ENCODE results near the gene ZNF680. TPM values are rescaled to one million over a fixed set of nuclear protein-coding genes. Genes with fewer than 3 reads are reported as not detected.
"Not testable (repeated sequence)": the region's sequence is repeated elsewhere in the genome, so short reads cannot be mapped to it uniquely, and the experiment has no call there.

Gene ZNF680
- polyA plus RNA-seq, 1 donor = 9.5 TPM

DNA sequence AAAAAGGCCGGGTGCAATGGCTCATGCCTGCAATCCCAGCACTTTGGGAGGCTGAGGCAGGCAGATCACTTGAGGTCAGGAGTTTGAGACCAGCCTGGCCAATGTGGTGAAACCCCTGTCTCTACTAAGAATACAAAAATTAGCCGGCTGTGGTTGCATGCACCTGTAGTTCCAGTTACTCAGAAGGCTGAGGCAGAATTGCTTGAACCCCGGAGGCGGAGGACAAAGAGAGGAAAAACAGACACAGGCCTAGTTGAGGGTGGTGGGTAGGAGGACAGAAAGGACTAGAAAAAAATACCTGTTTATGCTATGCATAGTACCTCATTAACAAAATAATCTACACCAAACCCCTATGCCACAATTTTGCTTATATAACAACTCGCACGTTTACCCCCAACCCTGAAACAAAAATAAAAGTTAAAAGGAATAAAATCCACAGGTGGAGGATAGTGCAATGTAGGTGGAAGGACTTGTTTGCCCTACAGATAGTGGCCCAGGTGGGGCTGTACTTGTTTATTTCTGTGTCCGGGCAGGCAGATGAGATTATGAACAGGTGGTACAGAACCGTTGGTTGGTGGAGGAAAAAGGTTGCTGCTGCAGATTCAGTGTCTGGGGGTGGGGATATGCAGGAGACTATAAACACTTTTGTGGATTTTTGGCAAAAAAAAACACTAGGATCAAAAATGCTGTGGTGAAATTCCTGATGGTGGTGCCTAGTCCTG lies 5.1 kb downstream of the ZNF680 start:
- DNase-seq (ENCODE audit: low read depth) = no peak

- DNase-seq (ENCODE audit: low read depth) = no peak
These were observed 7.8 kb downstream of the ZNF680 start for GRCh38 chr7:64555046-64555445.

- DNase-seq (ENCODE audit: low read depth) = not testable (repeated sequence)
These were observed 8.7 kb downstream of the ZNF680 start for GRCh38 chr7:64554188-64554587.

DNA sequence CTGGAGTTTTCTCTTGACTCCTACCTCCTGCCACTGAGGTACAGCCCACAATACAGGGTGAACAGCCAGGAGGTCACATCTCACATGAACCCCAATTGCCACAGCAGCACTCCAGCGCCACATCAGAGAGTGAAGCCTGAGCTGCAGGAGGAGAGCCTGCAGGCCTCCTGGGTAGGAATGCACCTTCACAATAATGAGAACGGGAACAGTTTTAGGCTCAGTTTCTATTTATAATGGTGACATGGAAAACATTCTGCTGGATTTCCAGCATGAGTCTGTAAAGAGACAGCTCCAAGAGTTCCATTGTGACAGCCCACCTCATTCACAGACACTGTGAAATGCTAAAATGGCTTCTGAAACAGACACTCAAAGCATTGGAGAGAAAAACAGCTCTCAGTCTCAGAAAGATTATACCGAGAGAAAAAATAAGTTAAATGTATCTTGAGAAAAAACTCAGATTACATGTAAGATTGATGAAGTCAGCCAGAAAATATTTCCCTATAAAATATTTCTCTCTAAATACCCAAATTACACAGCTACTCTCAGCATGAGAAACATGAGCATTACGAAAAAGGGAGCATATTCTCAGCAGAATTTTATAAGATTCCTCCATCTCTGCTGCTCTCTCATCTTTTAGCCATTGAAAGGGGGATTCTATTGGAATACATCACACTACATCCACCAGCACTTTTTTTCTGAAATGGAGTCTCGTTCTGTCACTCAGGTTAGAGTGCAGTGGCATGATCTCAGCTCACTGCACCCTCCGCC lies 11.3 kb downstream of the ZNF680 start:
- no peak for DNase-seq (ENCODE audit: low read depth)

DNA sequence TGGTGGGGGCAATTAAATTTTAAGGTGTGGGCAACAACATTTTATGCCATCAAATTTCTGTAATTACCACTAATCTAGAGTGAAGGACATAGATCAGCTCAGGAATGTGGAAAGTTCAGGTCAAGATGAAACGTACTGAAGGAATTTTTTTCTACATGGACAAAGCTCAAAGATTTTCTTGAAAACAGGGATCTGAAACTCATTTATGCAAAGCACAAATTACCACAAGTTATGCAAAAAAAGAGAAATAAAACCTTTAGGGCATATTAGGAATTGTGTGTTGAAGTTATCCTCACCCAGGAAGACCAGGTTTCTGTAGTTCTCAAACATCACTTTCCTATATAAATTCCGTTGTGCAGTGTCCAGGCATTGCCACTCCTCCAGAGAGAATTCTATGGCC lies 18.9 kb downstream of the ZNF680 start:
- no peak for DNase-seq (ENCODE audit: low read depth)

- no peak for DNase-seq (ENCODE audit: low read depth)
These were observed 21.2 kb downstream of the ZNF680 start for GRCh38 chr7:64541438-64542359.

DNA sequence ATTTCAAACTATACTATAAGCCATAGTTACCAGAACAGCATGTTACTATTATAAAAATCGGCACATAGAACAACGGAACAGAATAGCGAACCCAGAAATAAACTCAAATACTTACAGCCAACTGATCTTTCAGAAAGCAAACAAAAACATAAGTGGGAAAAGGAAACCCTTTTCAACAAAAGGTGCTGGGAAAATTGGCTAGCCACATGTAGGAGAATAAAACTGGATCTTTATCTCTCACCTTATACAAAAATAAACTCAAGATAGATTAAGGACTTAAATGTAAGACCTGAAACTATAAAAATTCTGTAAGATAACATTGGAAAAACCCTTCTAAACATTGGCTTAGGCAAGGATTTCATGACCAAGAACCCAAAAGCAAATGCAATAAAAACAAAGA lies 29.1 kb downstream of the ZNF680 start:
- DNase-seq (ENCODE audit: low read depth) = no peak

DNA sequence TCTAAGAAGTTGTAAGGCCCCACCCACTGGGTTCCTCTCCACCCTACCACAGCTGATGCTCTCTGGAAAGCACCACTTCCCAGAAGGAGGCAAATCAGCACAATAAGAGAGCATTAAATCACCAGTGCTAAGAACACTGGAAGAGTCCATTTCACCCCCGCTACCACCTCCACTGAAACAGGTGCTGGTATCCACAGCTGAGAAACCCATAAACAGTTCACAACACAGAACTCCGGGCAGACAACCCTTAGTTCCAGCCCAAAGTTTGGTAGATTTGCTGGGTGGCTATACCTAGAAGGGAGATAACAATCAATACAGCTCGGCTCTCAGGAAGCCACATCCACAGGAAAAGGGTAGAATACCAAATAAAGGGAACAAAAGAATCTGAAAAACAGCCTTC lies 34.1 kb downstream of the ZNF680 start:
- DNase-seq (ENCODE audit: low read depth) = no peak

DNA sequence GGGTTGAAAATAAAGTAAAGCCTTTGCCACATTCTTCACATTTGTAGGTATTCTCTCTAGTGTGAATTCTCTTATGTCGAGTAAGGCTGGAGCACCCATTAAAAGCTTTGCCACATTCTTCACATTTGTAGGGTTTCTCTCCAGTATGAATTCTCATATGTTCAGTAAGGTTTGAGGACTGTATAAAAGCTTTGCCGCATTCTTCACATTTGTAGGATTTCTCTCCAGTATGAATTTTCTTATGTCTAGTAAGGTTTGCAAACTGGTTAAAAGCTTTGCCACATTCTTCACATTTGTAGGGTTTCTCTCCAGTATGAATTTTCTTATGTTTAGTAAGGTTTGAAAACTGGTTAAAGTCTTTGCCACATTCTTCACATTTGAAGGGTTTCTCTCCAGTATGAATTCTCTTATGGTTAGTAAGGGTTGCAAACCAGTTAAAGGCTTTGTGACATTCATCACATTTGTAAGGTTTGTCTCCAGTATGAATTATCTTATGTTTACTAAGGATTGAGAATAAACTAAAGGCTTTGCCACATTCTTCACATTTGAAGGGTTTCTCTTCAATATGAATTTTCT lies 41.4 kb downstream of the ZNF680 start:
- DNase-seq (ENCODE audit: low read depth) = no peak

- DNase-seq (ENCODE audit: low read depth) = no peak
These were observed 46.4 kb downstream of the ZNF680 start for GRCh38 chr7:64516451-64516850.

DNA sequence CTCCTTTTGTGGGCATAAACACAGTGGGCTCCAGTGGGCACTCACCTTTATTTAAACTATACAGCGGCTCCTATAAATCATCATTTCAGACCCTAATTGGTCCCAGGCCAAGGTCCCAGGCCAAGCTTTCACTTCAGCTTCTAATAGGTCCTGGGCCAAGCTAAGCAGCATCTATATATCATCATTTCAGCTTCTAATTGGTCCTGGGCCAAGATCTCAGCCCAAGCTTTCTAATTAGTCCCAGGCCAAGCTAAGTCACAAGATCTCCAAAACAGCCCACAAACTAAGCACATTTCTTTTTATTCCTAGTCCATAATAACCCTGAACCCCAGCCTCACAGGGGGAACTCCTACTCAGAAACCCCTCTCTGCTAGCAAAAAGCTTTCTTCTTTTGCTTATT lies 47.1 kb downstream of the ZNF680 start:
- DNase-seq (ENCODE audit: low read depth) = no peak

DNA sequence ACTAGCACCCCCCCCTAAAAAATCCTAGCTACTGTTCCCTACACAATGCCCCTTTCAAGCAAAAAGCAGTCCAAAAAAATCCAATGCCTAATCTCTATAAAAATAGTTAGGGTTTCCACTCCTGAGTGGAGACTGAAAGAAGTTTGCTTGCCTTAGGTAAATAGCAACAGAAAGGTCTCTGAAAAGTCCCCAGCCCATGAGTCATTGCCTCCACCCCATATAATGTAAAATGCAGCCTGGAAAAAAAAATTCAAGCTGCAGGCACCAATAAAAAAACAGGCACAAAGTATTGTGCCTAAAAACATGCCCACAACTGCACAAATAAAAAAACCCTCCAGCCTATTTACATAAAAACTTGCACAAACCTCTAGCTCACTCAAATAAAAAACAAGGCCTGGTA lies 47.5 kb downstream of the ZNF680 start:
- no peak for DNase-seq (ENCODE audit: low read depth)

- DNase-seq (ENCODE audit: low read depth) = no peak
These were observed 53.3 kb downstream of the ZNF680 start for GRCh38 chr7:64509583-64509982.

GRCh38 chr7:64504581-64505120 lies 58.2 kb downstream of the ZNF680 start:
- DNase-seq (ENCODE audit: low read depth) = no peak

DNA sequence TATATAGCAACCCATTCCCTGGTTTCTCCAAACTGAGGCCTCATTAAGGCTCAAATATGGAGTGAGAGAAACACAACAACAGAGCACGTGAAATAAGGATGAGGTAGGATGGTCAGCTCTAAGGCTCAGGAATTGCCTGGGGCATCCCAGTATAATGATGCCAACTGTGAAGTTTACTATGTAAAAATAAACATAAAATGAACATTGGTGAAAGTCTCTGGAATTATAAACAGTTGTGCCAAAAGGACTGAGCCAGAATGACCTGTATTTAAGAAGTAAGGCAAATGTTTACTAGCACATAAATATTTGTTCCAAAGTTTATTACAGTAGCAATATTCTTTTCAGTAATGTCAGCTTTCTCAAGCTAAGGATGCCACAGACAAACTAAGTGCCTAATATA lies 64.6 kb downstream of the ZNF680 start:
- DNase-seq (ENCODE audit: low read depth) = no peak

GRCh38 chr7:64494912-64495461 lies 67.9 kb downstream of the ZNF680 start:
- no peak for DNase-seq (ENCODE audit: low read depth)

GRCh38 chr7:64485623-64486022 lies 77.2 kb downstream of the ZNF680 start:
- no peak for DNase-seq (ENCODE audit: low read depth)
